GM10847 (cell line): ENCODE data around the gene DIS3.

ENCODE experiments used
- POLR2A ChIP-seq: IDR thresholded peaks from 2 replicates; pipeline ENCODE4 v1.6.1; 2011; ENCODE audit not compliant: insufficient read length; ENCODE audit errors: extremely low read depth

Gene DIS3

GRCh38 chr13:72763411-72763810 lies 18.3 kb downstream of the DIS3 start:
- TF ChIP-seq POLR2A, result no peak

DNA sequence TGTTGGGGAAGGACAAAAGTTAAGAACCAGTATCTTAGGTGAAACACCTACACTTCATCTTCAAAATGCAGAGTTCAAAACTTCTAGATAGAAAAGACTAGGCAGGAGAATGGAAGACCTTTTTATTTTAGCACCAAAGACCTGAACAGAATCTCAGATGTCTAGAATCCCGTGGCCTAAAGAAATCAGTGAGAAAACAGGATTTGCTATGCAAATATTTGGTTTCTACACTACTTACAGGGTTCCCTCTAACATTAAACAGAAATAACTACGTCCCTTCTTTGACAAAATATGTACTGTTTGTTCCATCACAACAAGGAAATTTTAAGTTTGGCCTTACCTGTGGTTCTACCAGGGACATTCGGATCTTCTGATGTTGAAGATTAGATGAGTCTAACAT lies 21.5 kb downstream of the DIS3 start:
- no peak for TF ChIP-seq POLR2A

- TF ChIP-seq POLR2A, result no peak
Measured at GRCh38 chr13:72757792-72758535, 23.7 kb downstream of the DIS3 start.

- TF ChIP-seq POLR2A, result no peak
Measured at GRCh38 chr13:72754111-72754510, 27.6 kb downstream of the DIS3 start.

GRCh38 chr13:72751220-72751619 lies 30.5 kb downstream of the DIS3 start:
- no peak for TF ChIP-seq POLR2A

DNA sequence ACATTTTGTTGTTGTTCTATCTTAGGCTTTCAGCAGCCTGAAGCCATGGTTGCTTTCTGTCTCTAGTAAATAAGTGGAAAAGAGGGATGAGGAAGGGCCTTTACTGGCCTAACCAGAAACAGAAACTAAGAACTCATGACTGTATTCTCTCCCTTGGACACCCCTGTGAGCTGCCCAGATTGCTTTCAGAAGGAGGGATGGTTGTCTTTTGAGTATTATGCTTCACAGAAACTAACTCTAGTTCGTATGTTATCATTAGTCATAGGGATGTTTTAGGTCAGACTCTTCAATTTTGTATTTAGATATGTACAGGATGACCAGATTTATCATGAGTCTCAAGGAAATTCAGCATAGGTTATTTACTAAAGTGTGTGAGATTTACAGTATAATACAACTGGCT lies 36.4 kb downstream of the DIS3 start:
- TF ChIP-seq POLR2A, result no peak

DNA sequence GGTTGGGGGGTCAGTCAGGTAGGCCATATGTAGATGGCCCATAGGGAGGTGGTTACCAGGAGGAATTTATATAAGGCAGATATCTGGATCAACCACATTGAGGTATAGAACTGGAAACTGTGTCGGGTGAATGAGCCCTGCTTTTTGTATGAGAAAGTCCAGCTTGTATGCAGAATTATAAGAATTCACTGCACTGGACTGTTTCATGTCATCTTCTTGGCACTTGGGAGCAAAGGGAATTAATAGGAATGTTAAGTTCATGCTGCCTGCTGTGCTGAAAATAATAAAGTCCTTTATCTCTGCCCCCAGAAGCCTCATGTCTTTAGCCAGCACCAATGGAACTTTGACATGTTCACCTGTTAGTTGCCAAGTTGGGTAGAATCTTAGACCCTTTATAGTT lies 41.7 kb downstream of the DIS3 start:
- no peak for TF ChIP-seq POLR2A

- no peak for TF ChIP-seq POLR2A
Measured at GRCh38 chr13:72737033-72737432, 44.7 kb downstream of the DIS3 start.

DNA sequence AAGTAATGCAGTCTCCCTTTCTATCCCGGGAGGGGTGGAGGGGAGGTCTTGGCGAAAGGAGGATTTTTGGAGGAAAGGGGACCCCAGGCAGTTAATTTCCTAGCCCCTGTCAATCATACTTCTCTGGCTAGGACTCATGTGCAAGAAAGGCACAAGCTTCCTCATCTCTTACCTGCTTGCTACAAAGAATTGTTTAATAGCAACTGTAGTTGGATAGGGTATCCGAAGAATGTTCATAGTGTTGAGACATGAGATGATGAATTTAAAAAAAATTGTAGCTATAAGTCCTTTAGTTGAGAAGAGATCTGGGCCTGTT lies 53.5 kb downstream of the DIS3 start:
- TF ChIP-seq POLR2A, result no peak

GRCh38 chr13:72727417-72728289 lies 54.0 kb downstream of the DIS3 start, which contains the start of the genes BORA and MZT1:
Gene BORA (plus strand): TSS chr13:72727923. CDS start chr13:72728941, 1,018 bp downstream.
Gene MZT1 (minus strand): TSS chr13:72727629. CDS start chr13:72727602, 27 bp downstream.
- TF ChIP-seq POLR2A, result peak; percentile 54

- no peak for TF ChIP-seq POLR2A
Measured at GRCh38 chr13:72726726-72727416, 54.8 kb downstream of the DIS3 start.

DNA sequence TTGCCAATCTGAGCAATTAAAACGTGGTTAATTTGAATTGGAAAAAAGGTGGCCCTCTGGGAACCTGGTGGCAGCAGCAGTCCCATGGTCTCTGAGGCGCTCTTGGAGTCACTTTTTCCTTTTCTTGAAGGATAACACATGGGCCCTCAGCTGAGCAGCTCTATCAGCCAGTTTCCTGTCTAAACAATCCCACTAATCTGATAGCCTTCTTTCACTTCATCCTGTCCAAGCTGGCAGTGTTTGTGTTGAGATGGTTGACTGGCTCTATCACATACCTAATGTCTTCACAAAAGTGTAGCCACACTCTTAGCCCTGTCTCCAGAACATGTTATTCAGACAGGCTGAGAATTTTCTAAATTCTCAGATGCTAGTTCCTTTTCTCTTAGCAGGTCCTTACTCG lies 64.9 kb downstream of the DIS3 start:
- no peak for TF ChIP-seq POLR2A
